ENCODE results near the gene ADCY9.

The ADCY9 gene

DNA sequence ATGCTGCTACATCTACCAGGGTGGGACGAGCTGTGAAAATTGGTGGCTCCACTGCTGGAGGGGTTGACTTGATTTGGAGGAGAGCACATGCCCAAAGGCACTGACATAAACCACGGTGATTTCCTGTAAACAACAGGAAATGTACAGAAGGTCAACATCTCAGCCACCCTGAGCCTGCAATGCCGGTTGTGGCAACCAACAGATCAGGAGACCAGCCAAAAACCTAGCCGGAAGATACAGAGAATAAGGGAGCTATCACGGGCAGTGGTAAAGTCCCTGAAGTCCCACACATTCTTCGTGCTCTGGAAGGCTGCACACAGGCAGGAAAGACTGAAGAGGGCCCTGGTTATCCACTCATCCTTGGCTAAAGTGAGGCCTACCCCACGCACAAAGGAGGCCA is 56.2 kb downstream of the ADCY9 start:
- Histone ChIP-seq H3K27ac (no peak overlapping the region), H3K4me1 (ENCODE audit: low read depth, poor library complexity, severe bottlenecking) (no peaks in the 10 kb centered on the region), H4K20me1 (ENCODE audit: insufficient read depth) (no peaks in the 10 kb centered on the region), H3K79me2 (ENCODE audit: insufficient read depth, low read depth) (no peaks in the 10 kb centered on the region), H2AFZ (ENCODE audit: low read depth) (no peak overlapping the region), H3K9ac (no peak overlapping the region), H3K27me3 (ENCODE audit: insufficient read depth, low read depth) (no peaks in the 10 kb centered on the region), H3K4me2 (no peak overlapping the region), H3K4me3 (IDR thresholded peaks at IDR 0.05; ENCODE audit: insufficient read depth, low read depth, low read length) (no peak overlapping the region), H3K36me3 (ENCODE audit: insufficient read depth) (no peaks in the 10 kb centered on the region)
- TF ChIP-seq, protein P1, sequence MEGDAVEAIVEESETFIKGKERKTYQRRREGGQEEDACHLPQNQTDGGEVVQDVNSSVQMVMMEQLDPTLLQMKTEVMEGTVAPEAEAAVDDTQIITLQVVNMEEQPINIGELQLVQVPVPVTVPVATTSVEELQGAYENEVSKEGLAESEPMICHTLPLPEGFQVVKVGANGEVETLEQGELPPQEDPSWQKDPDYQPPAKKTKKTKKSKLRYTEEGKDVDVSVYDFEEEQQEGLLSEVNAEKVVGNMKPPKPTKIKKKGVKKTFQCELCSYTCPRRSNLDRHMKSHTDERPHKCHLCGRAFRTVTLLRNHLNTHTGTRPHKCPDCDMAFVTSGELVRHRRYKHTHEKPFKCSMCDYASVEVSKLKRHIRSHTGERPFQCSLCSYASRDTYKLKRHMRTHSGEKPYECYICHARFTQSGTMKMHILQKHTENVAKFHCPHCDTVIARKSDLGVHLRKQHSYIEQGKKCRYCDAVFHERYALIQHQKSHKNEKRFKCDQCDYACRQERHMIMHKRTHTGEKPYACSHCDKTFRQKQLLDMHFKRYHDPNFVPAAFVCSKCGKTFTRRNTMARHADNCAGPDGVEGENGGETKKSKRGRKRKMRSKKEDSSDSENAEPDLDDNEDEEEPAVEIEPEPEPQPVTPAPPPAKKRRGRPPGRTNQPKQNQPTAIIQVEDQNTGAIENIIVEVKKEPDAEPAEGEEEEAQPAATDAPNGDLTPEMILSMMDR (conservative IDR thresholded peaks at IDR 0.05; ENCODE audit: low read depth, low read length), result no peak

DNA sequence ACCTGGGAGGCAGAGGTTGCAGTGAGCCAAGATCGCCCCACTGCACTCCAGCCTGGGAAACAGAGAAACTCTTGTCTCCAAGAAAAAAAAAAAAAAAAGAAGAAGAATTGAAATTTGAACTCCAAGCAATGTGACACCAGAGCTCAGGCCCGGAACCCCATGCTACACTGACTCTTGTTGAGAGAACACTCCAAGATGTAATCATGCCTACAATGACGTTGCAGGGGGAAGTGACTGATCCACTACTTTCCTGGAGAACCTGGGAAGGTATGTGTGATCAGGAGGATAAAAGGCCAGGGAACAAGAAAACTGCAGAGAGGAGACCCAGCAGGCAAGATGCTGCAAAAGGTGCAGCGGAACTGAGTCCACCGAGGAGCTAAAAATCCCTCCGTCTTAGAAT is 57.9 kb downstream of the ADCY9 start:
- Histone ChIP-seq H3K4me3 (IDR thresholded peaks at IDR 0.05; ENCODE audit: insufficient read depth, low read depth, low read length) (no peak overlapping the region), H3K4me2 (no peak overlapping the region), H3K9ac (no peak overlapping the region), H3K36me3 (ENCODE audit: insufficient read depth) (no peaks in the 10 kb centered on the region), H3K27me3 (ENCODE audit: insufficient read depth, low read depth) (no peaks in the 10 kb centered on the region), H3K79me2 (ENCODE audit: insufficient read depth, low read depth) (no peaks in the 10 kb centered on the region), H4K20me1 (ENCODE audit: insufficient read depth) (no peaks in the 10 kb centered on the region), H2AFZ (ENCODE audit: low read depth) (no peak overlapping the region), H3K4me1 (ENCODE audit: low read depth, poor library complexity, severe bottlenecking) (no peaks in the 10 kb centered on the region), H3K27ac (no peak overlapping the region)
- TF ChIP-seq, protein P1 (conservative IDR thresholded peaks at IDR 0.05; ENCODE audit: low read depth, low read length), result no peak

DNA sequence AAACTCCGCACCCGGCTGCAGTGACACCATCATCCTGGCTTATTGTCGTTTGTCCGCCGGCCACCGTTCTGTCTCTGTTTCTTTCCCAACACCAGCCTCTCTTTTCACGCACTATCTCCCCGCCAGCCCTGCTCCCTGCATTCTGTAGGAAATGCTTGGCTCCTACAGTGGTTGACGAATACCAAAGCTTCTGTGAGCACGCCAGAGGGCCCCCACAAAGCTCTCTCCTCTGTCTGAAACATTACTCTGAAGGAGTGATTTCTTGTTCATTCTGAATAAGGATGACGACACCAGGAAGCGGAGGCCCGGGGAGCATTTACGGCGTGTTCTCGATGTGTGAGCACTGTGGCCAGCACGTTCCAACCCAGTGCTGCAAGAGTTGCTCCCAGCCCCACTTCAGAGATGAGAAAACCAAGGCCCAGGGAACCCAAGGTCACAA is 58.8 kb downstream of the ADCY9 start:
- no peaks in the 10 kb centered on the region for H3K79me2 ChIP-seq (ENCODE audit: insufficient read depth, low read depth)
- TF ChIP-seq, protein P1 (conservative IDR thresholded peaks at IDR 0.05; ENCODE audit: low read depth, low read length), result no peak

DNA sequence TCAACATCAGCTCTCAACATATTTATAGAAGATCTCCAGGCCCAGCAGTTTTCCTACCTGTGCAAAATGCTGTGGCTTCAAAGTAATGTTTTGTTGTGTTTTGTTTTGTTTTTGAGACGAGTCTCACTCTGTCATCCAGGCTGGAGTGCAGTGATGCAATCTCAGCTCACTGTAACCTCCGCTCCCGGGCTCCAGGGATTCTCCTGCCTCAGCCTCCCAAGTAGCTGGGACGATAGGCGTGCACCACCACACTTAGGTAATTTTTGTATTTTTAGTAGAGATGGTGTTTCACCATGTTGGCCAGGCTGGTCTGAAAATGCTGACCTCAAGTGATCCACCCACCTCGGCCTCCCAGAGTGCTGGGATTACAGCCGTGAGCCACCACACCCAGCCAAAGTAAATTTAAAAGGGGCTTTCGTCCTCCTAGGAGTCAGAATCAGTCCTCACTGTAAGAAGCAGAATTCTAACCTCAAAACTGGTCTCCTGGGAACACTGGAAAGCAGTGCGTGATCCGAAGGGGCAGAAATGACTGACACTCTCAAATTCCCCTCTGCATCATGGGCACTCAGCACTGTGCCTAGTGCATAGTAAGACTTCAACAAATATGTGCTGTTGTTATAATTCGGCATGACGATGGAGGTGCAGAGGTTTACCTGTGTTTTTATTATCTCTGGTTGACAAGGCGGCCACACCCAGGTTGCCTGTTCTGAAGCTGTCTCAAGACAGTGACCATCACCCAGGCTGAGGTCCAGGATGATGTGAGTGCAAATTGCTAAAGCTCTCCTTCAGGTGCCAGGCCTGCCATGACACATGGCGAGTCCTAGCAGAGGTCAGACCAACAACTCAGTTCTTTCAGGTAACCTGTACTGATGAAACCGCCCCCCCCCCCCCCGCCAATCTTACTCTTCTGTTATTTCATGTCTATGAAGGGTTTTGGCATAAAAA is 59.8 kb downstream of the ADCY9 start:
- Histone ChIP-seq H3K27me3 (ENCODE audit: insufficient read depth, low read depth) (no peaks in the 10 kb centered on the region), H3K36me3 (ENCODE audit: insufficient read depth) (no peaks in the 10 kb centered on the region), H3K4me2 (no peak overlapping the region), H3K4me1 (ENCODE audit: low read depth, poor library complexity, severe bottlenecking) (no peaks in the 10 kb centered on the region), H3K79me2 (ENCODE audit: insufficient read depth, low read depth) (no peaks in the 10 kb centered on the region), H4K20me1 (ENCODE audit: insufficient read depth) (no peaks in the 10 kb centered on the region), H3K9ac (no peak overlapping the region), H3K27ac (no peak overlapping the region), H3K4me3 (IDR thresholded peaks at IDR 0.05; ENCODE audit: insufficient read depth, low read depth, low read length) (no peak overlapping the region), H2AFZ (ENCODE audit: low read depth) (no peak overlapping the region)
- TF ChIP-seq, protein P1 (conservative IDR thresholded peaks at IDR 0.05; ENCODE audit: low read depth, low read length), result no peak

More for the DNA sequence above, 58.8 kb downstream of the ADCY9 start:
- no peaks in the 10 kb centered on the region for H3K36me3 ChIP-seq (ENCODE audit: insufficient read depth)
- H3K4me2 ChIP-seq, result no peak overlapping the region
- no peak overlapping the region for H3K27ac ChIP-seq
- no peak overlapping the region for H3K4me3 ChIP-seq (IDR thresholded peaks at IDR 0.05; ENCODE audit: insufficient read depth, low read depth, low read length)
- H3K4me1 ChIP-seq (ENCODE audit: low read depth, poor library complexity, severe bottlenecking), result no peaks in the 10 kb centered on the region
- H4K20me1 ChIP-seq (ENCODE audit: insufficient read depth), result no peaks in the 10 kb centered on the region
- no peak overlapping the region for H3K9ac ChIP-seq
- no peaks in the 10 kb centered on the region for H3K27me3 ChIP-seq (ENCODE audit: insufficient read depth, low read depth)
- H2AFZ ChIP-seq (ENCODE audit: low read depth), result no peak overlapping the region
